Naive thymus-derived CD8-positive, alpha-beta T cell (primary cell): Measurements from ENCODE around the gene LSAMP. TPM values are rescaled to one million over a fixed set of nuclear protein-coding genes. Genes with fewer than 3 reads are reported as not detected.
"Not testable (repeated sequence)": the region's sequence is repeated elsewhere in the genome, so short reads cannot be mapped to it uniquely, and the experiment has no call there.

Experiments
- ATAC-seq, 2 donors: fragments of 150-1000 bp; cut with Tn5 transposase in 1 of 2; sonication (Bioruptor Pico), chemical (Tn5 transposase) in 1 of 2; 1 replicate in 1 of 2; 2 replicates in 1 of 2; pipeline ENCODE4 v1.10.0; 2021; ENCODE audit warnings: mild to moderate bottlenecking in 2 of 2, moderate library complexity in 2 of 2
- POLR2A ChIA-PET: fragments of 350-600 bp; sonication (Branson Sonifier 250); formaldehyde crosslinking; loops from one replicate; lab custom pipeline; 2021; ENCODE audit warnings: antibody characterized with exemption; lab: Charles Lee
- DNase-seq, 10 donors: peaks; one replicate each; pipeline versions ENCODE4 v3.0.0 to v3.0.0-alpha.2; 2020 to 2022
- H3K27ac Mint-ChIP-seq, 10 donors: one replicate each; pipeline ENCODE4 v1.8.0; 2020 to 2022; ENCODE audit warnings: mild to moderate bottlenecking in 10 of 10, mixed read lengths in 10 of 10, moderate library complexity in 4 of 10, inconsistent platforms in 1 of 10
- H3K27me3 Mint-ChIP-seq, 5 donors: one replicate each; pipeline ENCODE4 v1.8.0; 2021 to 2022; ENCODE audit warnings: mixed read lengths in 5 of 5
- H3K36me3 Mint-ChIP-seq, 3 donors: one replicate each; pipeline ENCODE4 v1.8.0; 2020 to 2022; ENCODE audit warnings: mixed read lengths in 3 of 3, mild to moderate bottlenecking in 2 of 3, inconsistent platforms in 1 of 3
- H3K4me1 Mint-ChIP-seq, 4 donors: one replicate each; pipeline ENCODE4 v1.8.0; 2021 to 2022; ENCODE audit warnings: mixed read lengths in 4 of 4
- H3K4me3 Mint-ChIP-seq, 10 donors: one replicate each; pipeline ENCODE4 v1.8.0; 2020 to 2022; ENCODE audit warnings: mild to moderate bottlenecking in 10 of 10, mixed read lengths in 10 of 10, moderate library complexity in 6 of 10, inconsistent platforms in 1 of 10
- H3K9me3 Mint-ChIP-seq, 9 donors: one replicate each; pipeline ENCODE4 v1.8.0; 2020 to 2022; ENCODE audit warnings: mixed read lengths in 9 of 9, mild to moderate bottlenecking in 3 of 9, inconsistent platforms in 1 of 9, moderate library complexity in 1 of 9
- polyA plus RNA-seq, 3 donors: library from polyadenylated mRNA; unstranded; fragments of 300-500 nt; fragmentation: Illumina TruSeq; gene quantifications; one replicate each; pipeline ENCODE4 v1.2.3, GENCODE V29; 2021
- total RNA-seq, 8 experiments: library from RNA in 2 of 8; stranded (reverse) in 2 of 8; gene quantifications; one replicate each; pipeline ENCODE4 v1.2.3 and lab custom pipeline; 2021 to 2026

Gene LSAMP
- total and polyA plus RNA-seq, 5 experiments from 2014 or later: not detected

DNA sequence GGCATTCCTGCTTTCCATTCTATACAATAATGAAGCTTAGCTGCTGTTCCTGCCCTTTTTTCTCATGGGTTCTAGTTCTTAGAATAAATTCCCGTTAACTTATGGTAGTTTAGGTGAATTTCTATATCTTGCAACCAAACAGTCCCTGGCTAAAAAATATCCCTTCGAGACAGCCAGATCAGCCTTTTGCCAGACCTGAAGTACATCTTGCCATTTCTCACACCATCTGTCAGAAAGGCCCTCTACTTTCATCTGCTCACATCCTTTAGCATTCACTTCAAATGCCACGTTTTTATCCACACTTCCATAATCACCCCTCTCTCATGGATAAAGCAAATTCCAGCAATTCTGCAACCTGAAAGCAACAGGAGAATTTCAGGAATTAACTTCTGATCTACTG, 676.6 kb downstream of the LSAMP start:
- Mint-ChIP-seq H3K27me3 (peaks cover 5 to 9% (median 7%) of the 10 kb centered on the region in 5 donors), H3K4me3 (no peak overlapping the region), H3K9me3 (no peaks in the 10 kb centered on the region), H3K27ac (no peak overlapping the region), H3K4me1 (no peaks in the 10 kb centered on the region), H3K36me3 (no peaks in the 10 kb centered on the region)
- no peak for DNase-seq
- ATAC-seq: no peak
- POLR2A ChIA-PET: no interaction called here

- no peaks in the 10 kb centered on the region for H3K36me3 Mint-ChIP-seq
- no peak overlapping the region for H3K27ac Mint-ChIP-seq
- no peaks in the 10 kb centered on the region for H3K9me3 Mint-ChIP-seq
- POLR2A ChIA-PET: no interaction called here
- peaks cover 3 to 9% (median 5%) of the 10 kb centered on the region in 5 donors for H3K27me3 Mint-ChIP-seq
- H3K4me3 Mint-ChIP-seq: no peak overlapping the region
- no peaks in the 10 kb centered on the region for H3K4me1 Mint-ChIP-seq
- ATAC-seq: no peak
- DNase-seq: no peak
Observed at GRCh38 chr3:115766587-115767482, 678.5 kb downstream of the LSAMP start.

GRCh38 chr3:115761927-115762305, 683.4 kb downstream of the LSAMP start:
- H3K27ac Mint-ChIP-seq: no peak overlapping the region
- H3K9me3 Mint-ChIP-seq: no peaks in the 10 kb centered on the region
- ATAC-seq: no peak
- POLR2A ChIA-PET: interaction anchor here (0.6 kb wide), 1 partner anchor 530 kb away, joined by 3 read pairs; no protein-coding TSS in a partner anchor
- no peaks in the 10 kb centered on the region for H3K36me3 Mint-ChIP-seq
- H3K27me3 Mint-ChIP-seq: peaks cover 2 to 17% (median 3%) of the 10 kb centered on the region in 5 donors
- no peak for DNase-seq
- H3K4me1 Mint-ChIP-seq: no peaks in the 10 kb centered on the region
- no peak overlapping the region for H3K4me3 Mint-ChIP-seq

DNA sequence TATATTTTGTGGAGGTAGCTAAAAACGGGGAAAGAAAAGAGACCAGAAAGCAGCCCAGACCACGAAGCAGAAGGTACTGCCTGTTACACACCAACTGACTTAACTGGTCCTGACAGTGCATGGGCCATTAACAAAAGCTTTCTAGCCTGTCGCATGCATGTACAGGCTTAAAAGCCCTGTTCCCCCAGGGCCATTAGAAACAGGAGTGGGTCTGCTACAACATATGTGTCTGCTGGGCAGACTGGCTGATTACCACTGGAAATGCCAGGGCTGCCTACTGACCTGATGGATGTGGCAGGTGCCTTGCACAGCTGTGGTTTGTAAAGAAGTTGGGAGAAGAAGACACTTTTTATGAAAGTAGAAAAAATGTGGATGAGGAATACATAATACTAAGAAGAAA, 684.6 kb downstream of the LSAMP start:
- DNase-seq: no peak
- Mint-ChIP-seq H3K27me3 (peaks cover 0 to 12% (median 3%) of the 10 kb centered on the region in 5 donors), H3K36me3 (no peaks in the 10 kb centered on the region), H3K27ac (no peak overlapping the region), H3K9me3 (no peaks in the 10 kb centered on the region), H3K4me3 (no peak overlapping the region), H3K4me1 (no peaks in the 10 kb centered on the region)
- POLR2A ChIA-PET: no interaction called here
- ATAC-seq: no peak

GRCh38 chr3:115758076-115758763, 687.1 kb downstream of the LSAMP start:
- H3K27me3 Mint-ChIP-seq: peaks cover 0 to 19% (median 1%) of the 10 kb centered on the region in 5 donors
- no peak for ATAC-seq
- POLR2A ChIA-PET: no interaction called here
- H3K4me1 Mint-ChIP-seq: no peaks in the 10 kb centered on the region
- no peak overlapping the region for H3K4me3 Mint-ChIP-seq
- no peak for DNase-seq
- no peaks in the 10 kb centered on the region for H3K36me3 Mint-ChIP-seq
- peaks cover 0 to 11% (median 0%) of the 10 kb centered on the region in 9 donors for H3K9me3 Mint-ChIP-seq
- no peak overlapping the region for H3K27ac Mint-ChIP-seq

DNA sequence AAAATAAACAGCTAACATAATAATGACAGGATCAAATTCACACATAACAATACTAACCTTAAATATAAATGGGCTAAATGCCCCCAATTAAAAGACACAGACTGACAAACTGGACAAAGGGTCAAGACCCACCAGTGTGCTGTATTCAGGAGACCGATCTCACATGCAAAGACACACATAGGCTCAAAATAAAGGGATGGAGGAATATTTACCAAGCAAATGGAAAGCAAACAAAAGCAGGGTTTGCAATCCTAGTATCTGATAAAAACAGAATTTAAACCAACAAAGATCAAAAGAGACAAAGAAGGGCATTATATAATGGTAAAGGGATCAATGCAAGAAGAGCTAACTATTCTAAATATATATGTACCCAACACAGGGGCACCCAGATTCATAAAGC, 692.3 kb downstream of the LSAMP start:
- ATAC-seq, H3K36me3 Mint-ChIP-seq, H3K4me1 Mint-ChIP-seq, H3K27ac Mint-ChIP-seq, POLR2A ChIA-PET, DNase-seq, H3K4me3 Mint-ChIP-seq: not testable (repeated sequence)
- Mint-ChIP-seq H3K9me3 (peaks cover 0 to 16% (median 1%) of the 10 kb centered on the region in 9 donors), H3K27me3 (peaks cover 7 to 27% (median 15%) of the 10 kb centered on the region in 5 donors)
